Endothelial cell of umbilical vein (primary cell): ENCODE data around the gene CARMIL1. TPM values are rescaled to one million over a fixed set of nuclear protein-coding genes. Genes with fewer than 3 reads are reported as not detected.
A peak's percentile ranks its signal among the peaks of the same experiment; 100 is the strongest.

Experiments
- BruUV-seq: library from RNA; stranded (reverse); fragments of 400-500 nt; replicated peaks from 2 replicates; lab custom pipeline; 2021; lab: Mats Ljungman, UMichigan
- CTCF ChIA-PET: fragments of 300-600, 350-600 bp; sonication (Branson Sonifier 250); formaldehyde crosslinking; loops from one replicate; lab custom pipeline; 2021; ENCODE audit warnings: antibody characterized with exemption, inconsistent platforms; lab: Charles Lee
- POLR2A ChIA-PET: fragments of 300-600, 350-600 bp; sonication (Branson Sonifier 250); formaldehyde crosslinking; loops from one replicate; lab custom pipeline; 2021; ENCODE audit warnings: antibody characterized with exemption, inconsistent platforms; lab: Charles Lee
- DNase-seq: peaks from one replicate; pipeline ENCODE4 v3.0.0-alpha.2; 2011; ENCODE audit warnings: low read depth, low spot score
- FAIRE-seq: peaks from 2 replicates; lab custom pipeline; 2011; peaks lifted over from hg19 to GRCh38; lab: Jason Lieb, UNC
- H2AFZ ChIP-seq: 2 replicates; pipeline ENCODE4 v1.6.0; 2012; ENCODE audit warnings: low read depth, low read length, control low read depth, inconsistent platforms
- H3K27ac ChIP-seq: 2 replicates; pipeline ENCODE4 v1.5.1; 2011; ENCODE audit warnings: low read depth, mild to moderate bottlenecking, control low read depth, low read length, moderate library complexity; ENCODE audit not compliant: insufficient read depth
- H3K27me3 ChIP-seq, 2 experiments: 2 replicates each; pipeline versions ENCODE4 v1.6.0 to v1.6.1; 2011; ENCODE audit warnings: low read length in 2 of 2, mixed read lengths in 1 of 2; ENCODE audit not compliant: control insufficient read depth in 2 of 2, insufficient read depth in 2 of 2
- H3K36me3 ChIP-seq, 2 experiments: 2 replicates in 1 of 2; 3 replicates in 1 of 2; pipeline ENCODE4 v1.5.1; 2011; ENCODE audit warnings: low read length in 2 of 2, mild to moderate bottlenecking in 1 of 2, moderate library complexity in 1 of 2; ENCODE audit not compliant: control insufficient read depth in 2 of 2, insufficient read depth in 2 of 2; ENCODE audit errors: extremely low read depth in 1 of 2
- H3K4me1 ChIP-seq: 3 replicates; pipeline ENCODE4 v1.5.1; 2011; ENCODE audit warnings: mild to moderate bottlenecking, low read length; ENCODE audit not compliant: control insufficient read depth, insufficient read depth; ENCODE audit errors: extremely low read depth
- H3K4me2 ChIP-seq: 2 replicates; pipeline ENCODE4 v1.6.1; 2011; ENCODE audit warnings: low read length, control low read depth, mixed read lengths; ENCODE audit not compliant: insufficient read depth
- H3K4me3 ChIP-seq, 3 experiments: fragments of 200-600 bp in 1 of 3; sonication (generic), shearing (Covaris generic) in 1 of 3; replicated peaks in 1 of 3; 2 replicates each; pipeline ENCODE4 v1.5.1; 2011 to 2016; ENCODE audit warnings: control low read depth in 3 of 3, low read length in 3 of 3, mild to moderate bottlenecking in 2 of 3, inconsistent platforms in 1 of 3, low read depth in 1 of 3, moderate library complexity in 1 of 3; ENCODE audit not compliant: insufficient read depth in 1 of 3
- H3K79me2 ChIP-seq: 2 replicates; pipeline ENCODE4 v1.6.0; 2012; ENCODE audit warnings: low read length, inconsistent platforms; ENCODE audit not compliant: control insufficient read depth, insufficient read depth
- H3K9ac ChIP-seq: replicated peaks from 2 replicates; pipeline ENCODE3; 2011; ENCODE audit warnings: low read length, control low read depth; ENCODE audit not compliant: insufficient read depth; ENCODE audit errors: extremely low read depth
- H3K9me1 ChIP-seq: replicated peaks from 3 replicates; pipeline ENCODE4 v1.6.0; 2011; ENCODE audit warnings: mild to moderate bottlenecking, low read length; ENCODE audit not compliant: control insufficient read depth, insufficient read depth; ENCODE audit errors: extremely low read depth
- H3K9me3 ChIP-seq: replicated peaks from 2 replicates; pipeline ENCODE4 v1.5.1; 2012; ENCODE audit warnings: low read length, inconsistent platforms; ENCODE audit not compliant: control insufficient read depth, insufficient read depth
- H4K20me1 ChIP-seq: replicated peaks from 2 replicates; pipeline ENCODE3; 2011; ENCODE audit warnings: mild to moderate bottlenecking, low read length; ENCODE audit not compliant: control insufficient read depth, insufficient read depth; ENCODE audit errors: extremely low read depth
- CTCF ChIP-seq, 2 donors: IDR thresholded peaks; 1 replicate in 1 of 2; 2 replicates in 1 of 2; pipeline ENCODE4 v1.5.1; 2011; ENCODE audit warnings: low read length in 2 of 2, mild to moderate bottlenecking in 2 of 2, moderate library complexity in 2 of 2, control low read depth in 1 of 2, inconsistent platforms in 1 of 2, low read depth in 1 of 2; ENCODE audit not compliant: insufficient read depth in 1 of 2; ENCODE audit errors: extremely low read depth in 1 of 2
- EZH2 ChIP-seq: IDR thresholded peaks from 2 replicates; pipeline ENCODE4 v1.6.1; 2012; ENCODE audit warnings: borderline replicate concordance, low read depth, mild to moderate bottlenecking, moderate library complexity, low read length, inconsistent platforms; ENCODE audit not compliant: severe bottlenecking
- FOS ChIP-seq: IDR thresholded peaks from 2 replicates; pipeline ENCODE4 v1.6.1; 2011; ENCODE audit warnings: mild to moderate bottlenecking, low read length, moderate library complexity, borderline replicate concordance; ENCODE audit not compliant: insufficient read depth
- JUN ChIP-seq: IDR thresholded peaks from 2 replicates; pipeline ENCODE4 v1.6.1; 2011; ENCODE audit warnings: borderline replicate concordance, low read depth; ENCODE audit not compliant: insufficient read length, insufficient read depth
- MAX ChIP-seq: IDR thresholded peaks from 2 replicates; pipeline ENCODE4 v1.6.1; 2011; ENCODE audit not compliant: insufficient read depth, insufficient read length
- MYC ChIP-seq: IDR thresholded peaks from one replicate; pipeline ENCODE4 v1.6.1; 2011; ENCODE audit warnings: mild to moderate bottlenecking, low read depth, low read length
- POLR2A ChIP-seq: IDR thresholded peaks from 2 replicates; pipeline ENCODE4 v1.6.1; 2012; ENCODE audit warnings: low read depth, mild to moderate bottlenecking, control low read depth, low read length
- POLR2AphosphoS5 ChIP-seq: IDR thresholded peaks from 2 replicates; pipeline ENCODE4 v1.6.1; 2012; ENCODE audit warnings: low read depth, mild to moderate bottlenecking, control low read depth, low read length, moderate library complexity; ENCODE audit not compliant: insufficient read depth
- dilution Hi-C: fragments of 300-500 bp; cut with MboI; formaldehyde crosslinking; loops from one replicate; pipeline ENCODE4 v1.15.0; 2019; ENCODE audit warnings: low sequenced_read_pairs; ENCODE audit not compliant: extremely low pct_ligation_motif_present
- intact Hi-C: fragments of 100-400 bp; cut with micrococcal nuclease; formaldehyde crosslinking; loops from one replicate; pipeline ENCODE4 v1.10.0; 2022
- polyA plus RNA-seq, 4 experiments: library from polyadenylated mRNA; depleted of rRNA in 3 of 4; stranded (reverse) in 3 of 4; unstranded in 1 of 4; fragments of >200 nt; gene quantifications; 2 replicates each; pipeline versions ENCODE4 v1.2.1 to v1.2.3, GENCODE V29; 2011 to 2012; ENCODE audit warnings: missing spikeins in 1 of 4
- total RNA-seq: library from RNA; stranded (reverse); gene quantifications from 2 replicates; pipeline ENCODE4 v1.2.3, GENCODE V29; 2021

The CARMIL1 gene
- total and polyA plus RNA-seq, 2 donors (not counting 3 experiments of a cell fraction or from before 2014, with no cell fraction given) = 1.3 to 8.7 TPM

- Histone ChIP-seq H3K4me1 (peaks cover 11% of the 10 kb centered on the region), H3K27me3 (no peaks in the 10 kb centered on the region), H4K20me1 (no peaks in the 10 kb centered on the region), H3K27ac (no peak overlapping the region), H3K79me2 (no peaks in the 10 kb centered on the region), H3K9me1 (no peaks in the 10 kb centered on the region), H3K9me3 (no peaks in the 10 kb centered on the region), H3K4me2 (no peak overlapping the region), H3K9ac (no peak overlapping the region), H3K4me3 (no peak overlapping the region), H2AFZ (no peak overlapping the region), H3K36me3 (no peaks in the 10 kb centered on the region)
- ChIA-PET POLR2A (no interaction called here), CTCF (interaction anchor here (0.6 to 1.3 kb wide), 4 partner anchors 13 to 179 kb away, joined by 3 to 5 read pairs (median 4); partner anchors contain the start of gene CARMIL1)
- no peak for DNase-seq
- intact Hi-C loops = no loop called here
- no TSS peak for BruUV-seq
- TF ChIP-seq FOS (peak; percentile 8), CTCF (IDR thresholded peaks at IDR 0.05; ENCODE audit: extremely low read depth in 1 of 2, insufficient read depth in 1 of 2, low read depth in 1 of 2, low read length in 2 of 2) (no peak)
- FAIRE-seq = no peak
- dilution Hi-C loops = no loop called here
Observed at GRCh38 chr6:25311331-25311840, 32.2 kb downstream of the CARMIL1 start.

GRCh38 chr6:25312034-25312620 lies 33.0 kb downstream of the CARMIL1 start:
- ChIA-PET CTCF (interaction anchor here (0.6 to 1.5 kb wide), 8 partner anchors 12 to 244 kb away, joined by 3 to 5 read pairs (median 4); no protein-coding TSS in a partner anchor), POLR2A (no interaction called here)
- Histone ChIP-seq H3K27ac (no peak overlapping the region), H3K36me3 (no peaks in the 10 kb centered on the region), H2AFZ (no peak overlapping the region), H3K4me2 (peak overlapping the region; percentile 42), H3K4me1 (peaks cover 11% of the 10 kb centered on the region), H3K9ac (peak overlapping the region; percentile 11), H4K20me1 (no peaks in the 10 kb centered on the region), H3K9me1 (no peaks in the 10 kb centered on the region), H3K27me3 (no peaks in the 10 kb centered on the region), H3K79me2 (no peaks in the 10 kb centered on the region), H3K9me3 (no peaks in the 10 kb centered on the region), H3K4me3 (no peak overlapping the region)
- DNase-seq = peak; percentile 15
- dilution Hi-C loops (no loop called here), intact Hi-C loops (no loop called here)
- no peak for FAIRE-seq
- TF ChIP-seq CTCF (IDR thresholded peaks at IDR 0.05; ENCODE audit: extremely low read depth in 1 of 2, insufficient read depth in 1 of 2, low read depth in 1 of 2, low read length in 2 of 2) (no peak), EZH2 (no peak), POLR2A (no peak), MAX (no peak), MYC (no peak), POLR2AphosphoS5 (no peak), JUN (no peak)
- BruUV-seq = no TSS peak
